Measurements from ENCODE around the gene CCDC40.

DNA sequence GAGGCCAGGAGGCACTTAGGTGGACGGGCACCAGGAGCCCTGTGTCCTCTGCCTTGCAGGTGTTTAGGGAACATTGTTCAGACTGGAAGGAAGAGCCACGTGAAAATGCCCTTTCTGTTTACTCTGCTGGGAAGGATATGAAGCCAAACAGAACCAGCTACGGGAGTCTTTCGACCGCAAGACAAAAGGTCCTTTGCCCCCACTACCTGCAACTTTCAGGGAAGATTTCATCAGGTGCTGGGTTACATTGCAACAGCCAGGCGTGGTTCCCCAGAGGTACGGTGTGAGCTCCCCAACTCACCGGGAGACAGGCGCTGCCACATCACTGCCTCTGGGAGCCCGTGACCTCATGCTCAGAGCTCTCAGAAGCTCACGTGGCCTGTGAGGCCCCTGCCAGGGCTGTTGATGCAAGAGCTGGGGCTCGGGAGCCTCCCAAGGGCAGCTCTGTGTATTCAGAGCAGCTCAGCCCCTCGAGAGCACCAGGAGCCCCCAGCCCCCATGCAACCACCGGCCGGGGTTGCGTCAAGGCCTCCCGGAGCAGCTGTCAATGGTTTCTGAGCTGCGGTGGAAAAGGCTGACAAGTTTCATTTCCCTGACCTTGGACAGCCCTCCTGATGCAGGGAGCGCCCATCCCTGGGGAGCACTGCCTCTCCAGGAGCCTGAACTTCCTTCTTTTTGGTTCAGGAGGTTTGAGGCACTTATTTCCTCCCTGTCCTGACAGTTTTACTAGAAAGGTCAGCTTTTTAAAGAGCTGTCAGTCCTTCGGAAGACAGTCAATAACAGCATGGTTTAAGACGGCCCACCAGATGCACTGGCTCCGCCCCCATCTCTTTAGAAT is 42.8 kb upstream of the CCDC40 start:
- TF ChIP-seq, protein P1, sequence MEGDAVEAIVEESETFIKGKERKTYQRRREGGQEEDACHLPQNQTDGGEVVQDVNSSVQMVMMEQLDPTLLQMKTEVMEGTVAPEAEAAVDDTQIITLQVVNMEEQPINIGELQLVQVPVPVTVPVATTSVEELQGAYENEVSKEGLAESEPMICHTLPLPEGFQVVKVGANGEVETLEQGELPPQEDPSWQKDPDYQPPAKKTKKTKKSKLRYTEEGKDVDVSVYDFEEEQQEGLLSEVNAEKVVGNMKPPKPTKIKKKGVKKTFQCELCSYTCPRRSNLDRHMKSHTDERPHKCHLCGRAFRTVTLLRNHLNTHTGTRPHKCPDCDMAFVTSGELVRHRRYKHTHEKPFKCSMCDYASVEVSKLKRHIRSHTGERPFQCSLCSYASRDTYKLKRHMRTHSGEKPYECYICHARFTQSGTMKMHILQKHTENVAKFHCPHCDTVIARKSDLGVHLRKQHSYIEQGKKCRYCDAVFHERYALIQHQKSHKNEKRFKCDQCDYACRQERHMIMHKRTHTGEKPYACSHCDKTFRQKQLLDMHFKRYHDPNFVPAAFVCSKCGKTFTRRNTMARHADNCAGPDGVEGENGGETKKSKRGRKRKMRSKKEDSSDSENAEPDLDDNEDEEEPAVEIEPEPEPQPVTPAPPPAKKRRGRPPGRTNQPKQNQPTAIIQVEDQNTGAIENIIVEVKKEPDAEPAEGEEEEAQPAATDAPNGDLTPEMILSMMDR (IDR thresholded peaks at IDR 0.05) = no peak
- no peak for TF ChIP-seq EZH2 (IDR thresholded peaks at IDR 0.05)
